Fibroblast of skin of back (primary cell): ENCODE results near the gene LPAR5. TPM values are rescaled to one million over a fixed set of nuclear protein-coding genes. Genes with fewer than 3 reads are reported as not detected.

ENCODE experiments used
- DNase-seq: peaks from one replicate; pipeline ENCODE4 v3.0.0-alpha.2; 2013
- polyA plus RNA-seq, 2 experiments: library from polyadenylated mRNA; unstranded; fragments of 120-200 nt; gene quantifications; one replicate each; pipeline ENCODE4 v1.2.1, GENCODE V29; 2013; ENCODE audit not compliant: insufficient read length in 2 of 2

The LPAR5 gene
- polyA plus RNA-seq (2013, experiment 1 of 2; ENCODE audit: insufficient read length): 0.48 TPM
- 0.63 TPM for polyA plus RNA-seq (2013, experiment 2 of 2; ENCODE audit: insufficient read length)

DNA sequence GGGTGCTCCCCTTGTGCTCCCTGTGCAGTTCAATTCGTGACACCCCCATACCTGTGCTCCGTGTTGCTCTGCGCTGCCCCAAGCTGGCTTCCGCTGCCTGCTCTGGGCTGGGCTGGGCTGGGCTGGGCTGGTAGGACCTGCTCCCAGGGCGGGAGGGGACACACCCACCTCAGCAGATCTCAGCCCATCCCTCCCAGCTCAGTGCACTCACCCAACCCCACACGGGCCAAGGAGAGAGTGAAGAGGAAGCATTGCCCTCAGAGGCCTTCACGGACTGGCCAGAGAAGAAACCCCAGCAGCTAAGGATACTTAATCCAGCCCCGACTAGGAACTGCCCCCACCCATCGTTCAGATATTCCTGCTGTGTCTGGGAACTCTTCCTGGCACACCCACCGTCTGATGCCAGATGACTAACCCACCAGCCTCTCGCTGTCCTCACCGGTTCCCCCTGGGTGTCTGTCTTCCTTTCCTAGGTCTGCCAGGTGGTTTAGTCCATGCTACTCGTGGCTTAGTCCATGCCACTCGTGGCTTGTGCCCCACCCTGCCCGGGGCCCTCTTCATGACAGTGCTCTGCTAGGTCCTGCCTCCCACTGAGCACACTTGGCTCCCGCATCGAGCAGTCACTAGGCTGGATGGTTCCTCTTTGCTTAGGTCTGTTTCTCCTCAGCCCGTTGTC, at the start of gene LPAR5:
LPAR5 (minus strand) TSS at position 104 of the 676 bp plus-strand sequence. CDS start 14,711 bp downstream, outside the sequence.
- DNase-seq: peak; percentile 69

DNA sequence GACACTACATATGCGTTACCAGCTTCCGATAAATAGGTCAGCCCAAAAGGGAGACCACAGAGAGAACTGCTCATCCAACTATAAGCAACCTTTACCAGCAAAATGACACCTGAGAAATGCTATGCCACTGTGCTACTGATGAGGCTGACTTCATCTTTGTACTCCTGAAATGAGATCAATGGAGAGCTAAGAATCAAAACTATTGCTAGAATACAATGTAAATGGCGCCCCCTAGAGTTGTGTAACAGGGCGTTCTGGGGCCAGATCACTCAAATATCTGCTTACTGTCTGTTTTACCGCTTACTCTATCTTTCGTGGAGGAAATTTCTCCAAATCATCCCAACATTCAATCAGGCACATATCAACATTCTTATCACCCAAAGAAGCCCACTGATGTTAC, 48.9 kb upstream of the LPAR5 start:
- DNase-seq: peak; percentile 30

DNA sequence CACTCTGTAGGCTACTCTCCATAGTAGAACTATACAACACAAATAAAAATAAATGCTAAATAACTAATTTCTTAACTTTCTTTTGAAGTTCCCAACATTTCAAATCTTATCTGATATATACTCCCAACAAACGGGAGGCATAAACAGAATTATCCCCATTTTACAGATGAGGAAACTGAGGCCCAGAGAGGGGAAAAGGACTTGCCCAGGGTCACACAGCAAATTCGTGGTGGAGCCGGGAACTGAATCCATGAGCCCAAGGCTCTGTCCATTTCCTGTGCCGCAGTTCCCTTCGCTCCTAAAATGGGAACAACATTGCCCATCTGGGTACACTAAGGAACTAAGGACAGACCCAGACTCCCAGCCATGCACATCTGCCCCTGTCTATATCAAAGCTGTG, 41.2 kb upstream of the LPAR5 start:
- DNase-seq: no peak

DNA sequence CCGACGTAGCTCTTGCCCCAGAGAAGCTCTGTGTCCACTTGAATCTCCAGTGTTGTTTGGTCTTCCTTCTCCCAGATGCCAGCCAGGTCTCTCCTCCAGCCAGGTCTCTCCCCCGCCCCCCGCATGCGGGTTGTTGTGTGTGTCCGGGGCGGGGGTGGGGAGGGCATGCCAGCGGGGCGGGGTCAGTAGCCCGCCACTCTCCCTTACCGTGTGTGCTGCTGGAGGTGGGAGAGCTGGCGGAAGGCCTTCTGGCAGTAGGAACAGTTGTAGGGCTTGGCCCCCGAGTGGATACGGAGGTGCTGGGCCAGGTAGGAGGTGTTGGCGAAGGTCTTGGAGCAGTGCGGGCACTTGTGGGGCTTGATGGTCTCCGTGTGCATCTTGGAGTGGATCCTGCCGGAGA, 36.4 kb upstream of the LPAR5 start:
- DNase-seq: no peak

DNA sequence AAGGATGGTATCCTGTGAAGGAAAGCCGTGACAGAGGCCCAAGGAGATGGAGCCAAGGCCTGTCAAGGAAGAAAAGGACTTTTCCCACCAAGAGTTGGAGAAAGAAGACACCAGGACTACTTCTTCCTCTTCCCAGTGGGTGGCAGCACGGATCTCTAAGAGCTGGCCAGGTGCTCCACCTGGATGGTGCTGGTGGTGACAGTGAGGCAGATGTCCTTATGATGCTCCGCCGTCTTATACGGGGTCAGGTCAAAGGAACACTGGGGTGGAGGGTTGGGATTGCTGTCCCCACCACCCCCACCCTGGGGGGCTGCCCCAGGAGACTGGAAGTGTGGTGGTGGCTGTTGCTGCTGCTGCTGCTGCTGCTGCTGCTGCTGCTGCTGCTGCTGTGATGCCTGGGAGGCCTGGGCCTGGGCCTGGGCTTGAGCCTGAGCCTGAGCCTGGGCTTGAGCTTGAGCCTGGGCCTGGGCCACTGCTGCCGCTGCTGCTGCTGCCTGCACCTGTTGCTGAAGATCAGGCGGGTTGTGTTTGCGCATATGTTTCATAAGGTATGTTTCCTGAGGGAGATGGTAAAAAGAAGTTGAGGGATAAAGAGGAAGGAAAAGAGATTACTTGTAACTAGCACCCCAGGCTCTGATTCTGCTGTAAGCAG, 31.9 kb upstream of the LPAR5 start:
- no peak for DNase-seq

DNA sequence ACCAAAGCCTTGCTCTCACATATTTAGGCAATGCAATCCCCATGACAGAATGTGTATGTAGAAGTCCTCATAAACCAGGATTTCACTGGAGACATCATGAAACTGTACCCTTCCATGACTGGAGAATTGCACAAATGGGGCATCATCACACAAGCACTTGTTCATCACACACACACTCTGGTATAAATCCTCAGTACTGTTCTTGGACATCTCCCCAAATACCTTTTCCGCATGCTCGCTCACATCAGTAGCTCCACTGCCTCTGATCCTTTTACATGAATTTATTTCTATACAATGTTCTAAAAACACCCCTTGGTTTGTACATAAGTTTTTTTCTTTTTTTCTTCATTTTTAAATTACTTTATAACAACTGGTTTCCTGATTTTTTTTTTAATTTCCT, 30.5 kb upstream of the LPAR5 start:
- DNase-seq: no peak

DNA sequence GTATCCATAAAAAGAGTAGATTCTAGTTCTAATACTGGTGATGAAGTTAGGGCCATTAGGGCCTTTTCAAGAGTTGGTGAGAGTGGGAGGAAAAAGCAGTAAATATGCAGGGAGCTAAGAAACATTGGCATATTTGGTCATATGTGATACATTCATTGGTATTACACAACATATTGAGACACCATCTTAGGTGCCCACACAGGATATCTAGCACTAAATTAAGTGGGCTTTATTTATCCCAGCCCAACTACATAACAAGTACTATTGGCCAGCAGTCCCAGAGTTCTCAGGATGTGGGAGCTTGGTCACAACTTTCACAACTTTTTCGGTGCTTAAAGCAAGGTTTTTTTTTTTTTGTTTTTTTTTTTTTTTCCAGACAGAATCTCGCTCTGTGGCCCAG, 29.1 kb upstream of the LPAR5 start:
- DNase-seq: no peak

- DNase-seq: peak; percentile 100
Observed at GRCh38 chr12:6662906-6663742, 27.4 kb upstream of the LPAR5 start, which contains the start of gene ING4. ING4 (minus strand) TSS chr12:6663119; CDS start chr12:6663101, 18 bp downstream.

DNA sequence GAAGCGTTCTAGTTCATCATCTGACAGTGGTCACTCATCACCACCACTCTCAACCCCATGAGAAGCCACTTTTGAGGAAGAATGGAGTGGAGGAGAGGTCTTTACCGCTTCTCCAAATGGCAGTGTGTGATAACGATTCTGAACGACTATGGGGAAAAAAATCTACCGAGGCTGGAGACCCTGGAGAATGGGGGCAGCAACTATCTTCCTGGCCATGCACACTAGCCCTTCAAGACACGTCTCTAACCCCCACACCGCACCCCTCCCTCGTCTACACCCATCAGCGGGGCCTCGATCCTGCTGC, 26.8 kb upstream of the LPAR5 start:
- no peak for DNase-seq

DNA sequence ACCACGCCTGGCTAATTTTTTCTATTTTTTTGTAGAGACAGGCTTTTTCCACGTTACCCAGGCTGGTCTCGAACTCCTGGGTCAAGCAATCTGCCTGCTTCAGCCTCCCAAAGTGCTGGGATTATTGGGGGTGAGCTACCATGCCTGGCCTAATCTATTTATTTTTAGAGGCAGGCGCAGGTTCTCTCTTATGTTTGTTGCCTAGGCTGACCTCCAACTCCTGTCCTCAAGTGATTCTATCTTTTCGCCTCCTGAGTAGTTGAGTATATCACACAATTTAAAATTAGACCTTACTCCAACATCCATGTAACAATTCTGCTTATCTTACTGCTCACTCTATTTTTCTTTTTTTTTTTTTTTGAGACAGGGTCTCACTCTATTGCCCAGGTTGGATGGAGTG, 18.2 kb upstream of the LPAR5 start:
- no peak for DNase-seq

DNA sequence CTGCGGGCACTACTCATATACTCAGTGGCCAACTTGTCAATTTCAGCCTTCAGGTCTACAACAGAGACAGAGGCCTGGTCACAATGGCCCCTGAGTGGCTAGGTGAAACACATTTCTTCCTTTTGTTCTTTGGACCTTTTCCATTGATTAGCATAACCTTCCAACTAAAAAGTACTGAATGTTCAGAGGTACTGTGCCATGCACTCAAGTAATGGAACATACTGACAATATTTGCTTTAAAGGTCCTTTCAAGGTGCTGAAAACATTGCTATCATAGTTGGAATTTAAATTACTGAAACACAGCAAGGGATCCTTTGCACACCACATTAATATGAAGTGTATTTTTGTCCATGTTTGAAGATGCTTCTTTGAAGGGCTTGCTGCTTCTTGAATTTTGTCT, 17.6 kb upstream of the LPAR5 start:
- no peak for DNase-seq

DNA sequence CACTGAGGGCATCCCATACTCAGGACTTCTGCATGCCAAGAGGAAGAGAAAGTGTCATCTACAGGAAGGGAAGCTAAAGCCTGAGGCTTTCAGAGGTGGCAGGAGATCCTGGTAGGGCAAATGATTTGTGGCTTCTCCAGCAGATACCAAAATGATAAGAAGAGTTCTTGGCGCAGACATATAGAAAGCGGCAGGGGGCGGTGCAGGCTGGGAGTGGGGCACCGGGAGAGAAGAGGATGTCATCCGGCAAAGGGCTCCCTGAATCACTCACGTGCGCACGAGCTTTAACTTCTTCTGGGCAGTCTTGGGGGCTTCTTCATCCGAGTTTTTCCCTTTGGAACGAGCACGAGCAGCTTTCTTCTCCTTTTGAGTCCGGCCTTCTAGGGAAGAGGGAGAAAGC, 16.6 kb upstream of the LPAR5 start:
- DNase-seq: no peak

- no peak for DNase-seq
Observed at GRCh38 chr12:6650832-6651231, 15.1 kb upstream of the LPAR5 start.

DNA sequence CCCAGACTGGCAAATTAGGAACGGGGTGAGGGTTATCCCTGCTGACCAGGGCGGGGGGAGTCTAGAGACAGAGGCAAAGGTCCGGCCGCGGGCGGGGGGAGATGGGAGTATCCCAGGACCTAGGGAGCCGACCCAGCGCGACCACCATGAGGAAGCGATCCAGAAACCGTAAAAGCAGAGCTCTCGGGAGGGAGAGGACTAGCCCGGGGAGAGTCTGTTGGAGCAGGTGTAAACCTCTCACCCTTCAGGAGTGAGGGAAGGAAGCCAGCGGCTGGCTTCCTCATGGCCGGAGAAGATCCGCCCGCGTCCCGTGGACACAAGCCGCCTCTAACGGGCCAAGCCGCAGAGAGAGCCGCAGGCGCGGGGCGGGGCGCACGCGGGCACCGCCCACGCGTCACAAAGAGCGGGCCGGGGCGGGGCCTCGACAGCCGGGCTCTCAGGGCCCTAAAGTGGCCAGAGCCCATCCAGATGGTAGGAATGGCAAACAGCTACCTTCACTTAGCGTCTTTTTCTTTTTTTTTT, 11.4 kb upstream of the LPAR5 start, which contains the start of gene ACRBP:
ACRBP (minus strand) TSS at position 350 of the 522 bp plus-strand sequence; CDS start at position 284, 66 bp downstream.
- DNase-seq: peak; percentile 50

GRCh38 chr12:6646276-6647082, 10.7 kb upstream of the LPAR5 start:
- DNase-seq: no peak

- no peak for DNase-seq
Observed at GRCh38 chr12:6644903-6645302, 9.1 kb upstream of the LPAR5 start.

DNA sequence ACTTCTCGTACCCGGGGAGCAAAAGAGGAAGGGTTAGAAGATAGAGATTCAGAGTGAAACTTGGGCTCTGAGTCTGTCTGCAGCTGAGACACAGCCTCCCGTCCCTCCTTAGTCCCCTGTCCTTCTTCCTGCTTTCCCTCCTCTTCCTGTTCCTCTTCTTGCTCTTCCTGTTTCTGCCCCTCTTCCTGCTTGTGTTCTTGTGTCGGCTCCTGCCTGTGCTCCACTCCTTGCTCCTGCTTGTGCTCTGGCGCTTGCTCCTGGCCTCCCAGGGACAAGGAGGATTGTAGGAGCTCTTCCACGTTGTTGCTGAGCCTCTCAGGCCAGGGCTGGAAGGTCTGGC, 8.5 kb upstream of the LPAR5 start:
- no peak for DNase-seq

GRCh38 chr12:6643569-6644256, 8.0 kb upstream of the LPAR5 start:
- no peak for DNase-seq

DNA sequence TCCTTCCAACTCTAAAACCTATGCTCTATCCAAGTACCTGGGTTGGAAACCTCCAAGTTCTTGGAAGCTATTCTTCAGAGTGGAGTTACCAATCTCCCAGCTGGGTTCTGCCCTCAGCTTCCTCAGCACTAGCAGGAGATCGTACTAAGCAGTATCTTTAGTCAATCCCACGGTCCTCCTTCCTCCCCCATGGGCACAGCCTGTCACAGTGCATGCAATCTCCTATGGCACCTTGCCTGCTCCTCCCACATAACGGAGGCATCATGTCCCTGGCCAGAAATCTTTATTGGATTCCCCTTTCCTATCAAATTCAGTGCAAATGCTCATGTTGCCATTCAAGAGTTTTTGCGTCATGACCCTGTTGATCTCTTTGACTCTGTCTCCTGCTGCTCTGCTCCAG, 5.4 kb upstream of the LPAR5 start:
- no peak for DNase-seq

DNA sequence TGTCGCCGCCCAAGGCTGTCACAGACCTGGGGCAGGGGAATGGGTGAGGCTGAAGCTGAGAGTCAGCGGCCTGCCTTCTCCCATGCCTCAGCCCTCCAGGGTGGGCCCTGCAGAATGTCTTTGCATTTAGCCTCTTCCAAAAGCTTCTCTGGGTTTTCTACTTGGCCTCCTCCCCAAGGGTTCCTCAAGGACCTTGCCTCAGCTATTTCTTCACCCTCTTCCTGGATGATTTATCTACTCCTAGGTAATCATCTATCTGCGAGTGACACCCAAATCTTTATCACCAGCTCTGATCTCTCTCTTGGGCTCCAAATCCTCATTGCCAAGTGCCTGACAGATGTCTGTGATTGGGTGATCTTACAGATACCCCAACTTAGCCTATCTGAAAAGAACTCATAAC, 4.7 kb upstream of the LPAR5 start:
- no peak for DNase-seq

GRCh38 chr12:6639151-6639801, 3.5 kb upstream of the LPAR5 start:
- DNase-seq: no peak
